ENCODE data around the gene ATG2B.

Gene ATG2B

GRCh38 chr14:96273629-96274028 lies 89.5 kb downstream of the ATG2B start:
- Mint-ChIP-seq H3K4me1 (peaks cover 3% of the 10 kb centered on the region), H3K27me3 (no peaks in the 10 kb centered on the region), H3K9me3 (peaks cover 2% of the 10 kb centered on the region), H3K36me3 (peaks cover under 1% of the 10 kb centered on the region), H3K27ac (no peak overlapping the region), H3K4me3 (no peak overlapping the region)

- H3K4me3 Mint-ChIP-seq, result no peak overlapping the region
- H3K36me3 Mint-ChIP-seq, result no peaks in the 10 kb centered on the region
- no peaks in the 10 kb centered on the region for H3K9me3 Mint-ChIP-seq
- H3K27me3 Mint-ChIP-seq, result no peaks in the 10 kb centered on the region
- H3K27ac Mint-ChIP-seq, result no peak overlapping the region
- peaks cover 3% of the 10 kb centered on the region for H3K4me1 Mint-ChIP-seq
Measured at GRCh38 chr14:96272777-96273473, 90.2 kb downstream of the ATG2B start.

- Mint-ChIP-seq H3K4me1 (peaks cover 3% of the 10 kb centered on the region), H3K9me3 (no peaks in the 10 kb centered on the region), H3K27ac (no peak overlapping the region), H3K4me3 (no peak overlapping the region), H3K27me3 (no peaks in the 10 kb centered on the region), H3K36me3 (no peaks in the 10 kb centered on the region)
Measured at GRCh38 chr14:96271421-96271762, 91.7 kb downstream of the ATG2B start.

- H3K4me1 Mint-ChIP-seq, result peaks cover 3% of the 10 kb centered on the region
- H3K27ac Mint-ChIP-seq, result no peak overlapping the region
- H3K4me3 Mint-ChIP-seq, result no peak overlapping the region
- H3K9me3 Mint-ChIP-seq, result no peaks in the 10 kb centered on the region
- no peaks in the 10 kb centered on the region for H3K27me3 Mint-ChIP-seq
- H3K36me3 Mint-ChIP-seq, result no peaks in the 10 kb centered on the region
Measured at GRCh38 chr14:96270565-96271420, 92.3 kb downstream of the ATG2B start.

- H3K4me3 Mint-ChIP-seq, result no peak overlapping the region
- H3K27ac Mint-ChIP-seq, result no peak overlapping the region
- no peaks in the 10 kb centered on the region for H3K36me3 Mint-ChIP-seq
- no peaks in the 10 kb centered on the region for H3K9me3 Mint-ChIP-seq
- H3K27me3 Mint-ChIP-seq, result no peaks in the 10 kb centered on the region
- H3K4me1 Mint-ChIP-seq, result no peaks in the 10 kb centered on the region
Measured at GRCh38 chr14:96269359-96269710, 93.8 kb downstream of the ATG2B start.

- Mint-ChIP-seq H3K4me3 (no peak overlapping the region), H3K36me3 (no peaks in the 10 kb centered on the region), H3K27me3 (no peaks in the 10 kb centered on the region), H3K4me1 (no peaks in the 10 kb centered on the region), H3K9me3 (no peaks in the 10 kb centered on the region), H3K27ac (no peak overlapping the region)
Measured at GRCh38 chr14:96268431-96269358, 94.4 kb downstream of the ATG2B start.

- Mint-ChIP-seq H3K27ac (no peak overlapping the region), H3K9me3 (no peaks in the 10 kb centered on the region), H3K27me3 (no peaks in the 10 kb centered on the region), H3K4me1 (no peaks in the 10 kb centered on the region), H3K4me3 (no peak overlapping the region), H3K36me3 (no peaks in the 10 kb centered on the region)
Measured at GRCh38 chr14:96267916-96268315, 95.2 kb downstream of the ATG2B start.

- H3K9me3 Mint-ChIP-seq, result no peaks in the 10 kb centered on the region
- H3K4me1 Mint-ChIP-seq, result no peaks in the 10 kb centered on the region
- H3K27me3 Mint-ChIP-seq, result no peaks in the 10 kb centered on the region
- no peak overlapping the region for H3K27ac Mint-ChIP-seq
- H3K4me3 Mint-ChIP-seq, result no peak overlapping the region
- H3K36me3 Mint-ChIP-seq, result no peaks in the 10 kb centered on the region
Measured at GRCh38 chr14:96267336-96267735, 95.8 kb downstream of the ATG2B start.

GRCh38 chr14:96265383-96266095 lies 97.6 kb downstream of the ATG2B start:
- Mint-ChIP-seq H3K27me3 (no peaks in the 10 kb centered on the region), H3K36me3 (no peaks in the 10 kb centered on the region), H3K4me1 (no peaks in the 10 kb centered on the region), H3K4me3 (no peak overlapping the region), H3K27ac (no peak overlapping the region), H3K9me3 (no peaks in the 10 kb centered on the region)

GRCh38 chr14:96264853-96265252 lies 98.3 kb downstream of the ATG2B start:
- no peak overlapping the region for H3K27ac Mint-ChIP-seq

GRCh38 chr14:96264200-96264553 lies 99.0 kb downstream of the ATG2B start:
- no peak overlapping the region for H3K4me3 Mint-ChIP-seq
- no peaks in the 10 kb centered on the region for H3K9me3 Mint-ChIP-seq
- peaks cover 1% of the 10 kb centered on the region for H3K27me3 Mint-ChIP-seq
- H3K27ac Mint-ChIP-seq, result no peak overlapping the region
- H3K36me3 Mint-ChIP-seq, result no peaks in the 10 kb centered on the region
- no peaks in the 10 kb centered on the region for H3K4me1 Mint-ChIP-seq

More at GRCh38 chr14:96264853-96265252, 98.3 kb downstream of the ATG2B start:
- no peaks in the 10 kb centered on the region for H3K36me3 Mint-ChIP-seq
- H3K27me3 Mint-ChIP-seq, result no peaks in the 10 kb centered on the region
- no peaks in the 10 kb centered on the region for H3K9me3 Mint-ChIP-seq
- H3K4me3 Mint-ChIP-seq, result no peak overlapping the region
- no peaks in the 10 kb centered on the region for H3K4me1 Mint-ChIP-seq

- Mint-ChIP-seq H3K4me3 (no peak overlapping the region), H3K27ac (no peak overlapping the region), H3K9me3 (no peaks in the 10 kb centered on the region), H3K27me3 (peaks cover 1% of the 10 kb centered on the region), H3K36me3 (no peaks in the 10 kb centered on the region), H3K4me1 (no peaks in the 10 kb centered on the region)
Measured at GRCh38 chr14:96263347-96264199, 99.6 kb downstream of the ATG2B start.

GRCh38 chr14:96261772-96262655 lies 101.1 kb downstream of the ATG2B start:
- peaks cover 3% of the 10 kb centered on the region for H3K27me3 Mint-ChIP-seq
- H3K36me3 Mint-ChIP-seq, result no peaks in the 10 kb centered on the region
- H3K4me1 Mint-ChIP-seq, result no peaks in the 10 kb centered on the region
- H3K9me3 Mint-ChIP-seq, result no peaks in the 10 kb centered on the region
- no peak overlapping the region for H3K4me3 Mint-ChIP-seq
- H3K27ac Mint-ChIP-seq, result no peak overlapping the region

GRCh38 chr14:96261053-96261452 lies 102.1 kb downstream of the ATG2B start:
- Mint-ChIP-seq H3K4me3 (no peak overlapping the region), H3K36me3 (no peaks in the 10 kb centered on the region)

More at GRCh38 chr14:96261053-96261452, 102.1 kb downstream of the ATG2B start:
- Mint-ChIP-seq H3K9me3 (no peaks in the 10 kb centered on the region), H3K27me3 (peaks cover 3% of the 10 kb centered on the region), H3K27ac (no peak overlapping the region), H3K4me1 (no peaks in the 10 kb centered on the region)

Measured in activated naive CD4-positive, alpha-beta T cell treated with anti-CD3 and anti-CD28 coated beads, Interleukin-2, amount 50 U/mL, for 24 hours (primary cell).